Retinal pigment epithelial cell (primary cell): ENCODE measurements around the gene SLC7A14.

Experiments
- DNase-seq: peaks from one replicate; pipeline ENCODE4 v3.0.0-alpha.2; 2010; ENCODE audit warnings: low read depth
- H3K4me3 ChIP-seq: 2 replicates; pipeline ENCODE4 v1.5.1; 2011; ENCODE audit warnings: mild to moderate bottlenecking, low read length, control low read depth, moderate library complexity
- CTCF ChIP-seq: conservative IDR thresholded peaks from 2 replicates; pipeline ENCODE4 v1.5.1; 2011; ENCODE audit warnings: low read depth, low read length, control low read depth, inconsistent platforms

The SLC7A14 gene

GRCh38 chr3:170594528-170594927, 8.7 kb upstream of the SLC7A14 start:
- no peak for DNase-seq
- H3K4me3 ChIP-seq, result no peak overlapping the region
- TF ChIP-seq CTCF, result no peak

GRCh38 chr3:170593634-170594033, 7.8 kb upstream of the SLC7A14 start:
- no peak overlapping the region for H3K4me3 ChIP-seq
- no peak for TF ChIP-seq CTCF
- DNase-seq, result no peak

- TF ChIP-seq CTCF, result no peak
- H3K4me3 ChIP-seq, result no peak overlapping the region
- DNase-seq, result peak; percentile 62
Observed at GRCh38 chr3:170589113-170589512, 3.2 kb upstream of the SLC7A14 start.

- no peak for TF ChIP-seq CTCF
- H3K4me3 ChIP-seq, result peak overlapping the region; percentile 54
- no peak for DNase-seq
Observed at GRCh38 chr3:170585008-170585936, 603 bp downstream of the SLC7A14 start.

GRCh38 chr3:170584585-170585007, 1.3 kb downstream of the SLC7A14 start:
- no peak for TF ChIP-seq CTCF
- peak; percentile 22 for DNase-seq
- H3K4me3 ChIP-seq, result peak overlapping the region; percentile 54

GRCh38 chr3:170579646-170580045, 6.2 kb downstream of the SLC7A14 start:
- DNase-seq, result no peak
- no peak overlapping the region for H3K4me3 ChIP-seq

More at GRCh38 chr3:170579646-170580045, 6.2 kb downstream of the SLC7A14 start:
- no peak for TF ChIP-seq CTCF
